ENCODE results near the gene SPATA2. TPM values are rescaled to one million over a fixed set of nuclear protein-coding genes. Genes with fewer than 3 reads are reported as not detected.

The SPATA2 gene
- total and polyA plus RNA-seq, 4 donors = 4.2 to 8.0 (median 4.9) TPM

GRCh38 chr20:49867453-49868215 lies 47.7 kb downstream of the SPATA2 start:
- Histone ChIP-seq H3K4me1 (ENCODE audit: control insufficient read depth in 5 of 5, insufficient read depth in 5 of 5, low read length in 5 of 5) (no peaks in the 10 kb centered on the region), H3K9ac (ENCODE audit: insufficient read depth in 1 of 2, low read length in 2 of 2) (no peak overlapping the region), H3K9me3 (ENCODE audit: control insufficient read depth in 4 of 4, insufficient read depth in 3 of 4, low read length in 3 of 4) (no peaks in the 10 kb centered on the region), H3K27ac (ENCODE audit: low read depth in 1 of 2, low read length in 1 of 2) (no peak overlapping the region), H3K36me3 (ENCODE audit: control insufficient read depth in 4 of 4, insufficient read depth in 4 of 4, low read length in 4 of 4) (peaks cover 21 to 33% (median 30%) of the 10 kb centered on the region in 4 donors), H3K27me3 (ENCODE audit: control insufficient read depth in 3 of 3, insufficient read depth in 3 of 3, low read length in 2 of 3) (no peaks in the 10 kb centered on the region), H3K4me3 (no peak overlapping the region)
- no peak for ATAC-seq (ENCODE audit: insufficient read depth, low FRiP score)
- DNase-seq = no peak
- no peak for TF ChIP-seq CTCF (IDR thresholded peaks at IDR 0.05; ENCODE audit: control extremely low read depth, extremely low read depth)
- 88% methylated on average over 9 of the region's 9 CpGs for WGBS, 2 donors

DNA sequence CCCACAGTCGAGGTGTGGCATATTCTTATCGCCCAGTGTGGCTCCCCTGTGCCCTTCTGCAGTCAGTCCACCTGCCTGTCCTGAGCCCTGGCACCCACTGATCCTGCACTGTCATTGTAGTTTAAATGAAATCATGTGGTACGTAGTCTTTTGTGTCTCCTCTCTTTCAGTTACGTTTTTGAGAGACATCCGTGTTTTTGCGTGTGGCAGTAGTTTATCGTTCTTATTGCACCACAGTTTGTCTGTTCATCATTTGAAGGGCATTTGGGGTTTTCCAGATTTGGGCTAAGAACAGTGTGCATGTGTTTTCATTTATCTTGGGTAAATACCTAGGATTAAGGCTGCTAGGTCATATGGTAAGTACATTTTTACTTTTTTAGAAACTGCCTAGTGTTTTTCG lies 49.3 kb downstream of the SPATA2 start:
- Histone ChIP-seq H3K4me3 (no peak overlapping the region), H3K36me3 (ENCODE audit: control insufficient read depth in 4 of 4, insufficient read depth in 4 of 4, low read length in 4 of 4) (peaks cover 21 to 33% (median 29%) of the 10 kb centered on the region in 4 donors), H3K9ac (ENCODE audit: insufficient read depth in 1 of 2, low read length in 2 of 2) (no peak overlapping the region), H3K9me3 (ENCODE audit: control insufficient read depth in 4 of 4, insufficient read depth in 3 of 4, low read length in 3 of 4) (no peaks in the 10 kb centered on the region), H3K4me1 (ENCODE audit: control insufficient read depth in 5 of 5, insufficient read depth in 5 of 5, low read length in 5 of 5) (no peaks in the 10 kb centered on the region), H3K27ac (ENCODE audit: low read depth in 1 of 2, low read length in 1 of 2) (no peak overlapping the region), H3K27me3 (ENCODE audit: control insufficient read depth in 3 of 3, insufficient read depth in 3 of 3, low read length in 2 of 3) (no peaks in the 10 kb centered on the region)
- no peak for DNase-seq
- 88 to 91% methylated on average over 8 of the region's 8 CpGs for WGBS, 2 donors
- TF ChIP-seq CTCF (IDR thresholded peaks at IDR 0.05; ENCODE audit: control extremely low read depth, extremely low read depth) = no peak
- no peak for ATAC-seq (ENCODE audit: insufficient read depth, low FRiP score)

DNA sequence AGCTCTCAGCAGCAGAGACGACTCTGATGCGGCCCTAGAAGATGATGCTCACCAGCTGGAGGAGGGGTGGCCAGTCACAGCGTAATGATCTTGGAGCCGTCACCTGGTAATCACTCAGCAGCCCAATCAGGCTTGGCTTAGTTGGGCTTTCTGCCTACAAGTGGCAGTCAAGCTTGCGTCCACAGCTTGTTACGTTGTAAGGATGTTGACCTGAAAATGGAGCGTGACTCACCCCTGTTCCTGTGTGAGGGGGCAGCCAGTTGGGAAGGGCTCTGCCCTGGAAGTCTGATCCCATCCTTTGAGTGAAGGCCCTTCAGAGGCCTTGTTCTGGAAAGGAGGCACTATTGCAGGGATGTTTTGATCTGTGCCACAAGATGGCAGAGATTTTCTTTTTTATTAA lies 49.8 kb downstream of the SPATA2 start:
- DNase-seq = no peak
- no peak for ATAC-seq (ENCODE audit: insufficient read depth, low FRiP score)
- Histone ChIP-seq H3K9ac (ENCODE audit: insufficient read depth in 1 of 2, low read length in 2 of 2) (no peak overlapping the region), H3K36me3 (ENCODE audit: control insufficient read depth in 4 of 4, insufficient read depth in 4 of 4, low read length in 4 of 4) (peaks cover 21 to 33% (median 30%) of the 10 kb centered on the region in 4 donors), H3K27me3 (ENCODE audit: control insufficient read depth in 3 of 3, insufficient read depth in 3 of 3, low read length in 2 of 3) (no peaks in the 10 kb centered on the region), H3K4me1 (ENCODE audit: control insufficient read depth in 5 of 5, insufficient read depth in 5 of 5, low read length in 5 of 5) (no peaks in the 10 kb centered on the region), H3K27ac (ENCODE audit: low read depth in 1 of 2, low read length in 1 of 2) (no peak overlapping the region), H3K4me3 (no peak overlapping the region), H3K9me3 (ENCODE audit: control insufficient read depth in 4 of 4, insufficient read depth in 3 of 4, low read length in 3 of 4) (no peaks in the 10 kb centered on the region)
- TF ChIP-seq CTCF (IDR thresholded peaks at IDR 0.05; ENCODE audit: control extremely low read depth, extremely low read depth) = no peak
- WGBS, 2 donors = 90 to 93% methylated on average over 7 of the region's 7 CpGs

All from lung (tissue), 12 donors.